SIG-M5 (cell line): ENCODE measurements around the gene SETBP1.

Experiments used
- DNase-seq: peaks from one replicate; lab custom pipeline; 2025; lab: John Stamatoyannopoulos, UW

SETBP1 gene

GRCh38 chr18:44816050-44816449 is 135.4 kb downstream of the SETBP1 start:
- no peak for DNase-seq

- no peak for DNase-seq
Observed at GRCh38 chr18:44816477-44816876, 135.8 kb downstream of the SETBP1 start.

DNA sequence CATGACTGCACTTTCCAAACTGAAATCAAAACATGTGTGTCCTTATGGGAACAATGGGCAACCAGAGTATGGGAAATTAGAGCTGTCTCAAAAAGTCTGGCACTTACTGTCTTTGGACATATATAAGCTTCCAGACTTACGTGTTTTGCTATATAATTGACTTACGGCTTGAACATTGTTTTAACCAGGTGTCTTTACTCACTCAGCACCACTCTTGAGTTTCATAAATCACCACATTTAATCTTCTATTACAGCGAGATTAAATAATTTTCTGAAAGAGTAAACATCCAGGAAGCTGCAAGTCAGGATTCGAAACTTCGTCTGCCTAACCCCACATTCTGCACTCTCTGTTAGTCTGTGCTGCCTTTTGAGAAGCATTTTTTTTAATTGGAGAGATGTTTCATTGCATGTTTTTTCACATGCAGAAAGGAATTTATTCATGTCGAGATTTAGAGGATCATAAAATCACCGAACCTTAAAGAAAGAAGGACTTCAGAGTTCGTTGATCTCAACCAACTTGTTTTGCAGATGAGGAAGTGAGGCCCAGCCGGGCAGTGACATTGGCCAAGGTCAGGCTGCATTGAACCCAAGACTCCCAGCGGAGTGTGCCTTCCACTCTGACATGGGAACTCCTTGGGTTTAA is 137.3 kb downstream of the SETBP1 start:
- no peak for DNase-seq

- no peak for DNase-seq
Observed at GRCh38 chr18:44818668-44819403, 138.1 kb downstream of the SETBP1 start.

GRCh38 chr18:44819944-44820510 is 139.3 kb downstream of the SETBP1 start:
- no peak for DNase-seq

- DNase-seq: no peak
Observed at GRCh38 chr18:44821924-44822323, 141.2 kb downstream of the SETBP1 start.

DNA sequence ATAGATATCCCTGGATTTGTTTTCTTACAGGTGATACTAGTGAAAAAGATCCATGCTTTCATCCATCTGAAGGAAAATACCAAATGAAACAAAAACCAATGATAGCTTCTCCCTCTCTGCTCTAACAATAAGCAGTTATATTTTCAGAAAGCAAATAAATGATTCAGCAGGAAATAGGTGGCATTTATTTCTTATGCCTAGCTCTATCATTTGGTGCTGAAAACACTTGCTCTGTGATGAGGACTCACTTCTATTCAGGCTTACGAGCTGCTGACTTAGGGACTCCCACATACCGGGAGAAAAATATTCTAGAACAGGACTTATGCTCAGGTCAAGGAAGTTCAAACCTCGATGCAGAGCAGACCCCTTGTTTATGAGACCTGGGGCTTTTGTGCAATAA is 142.6 kb downstream of the SETBP1 start:
- DNase-seq: no peak

- DNase-seq: no peak
Observed at GRCh38 chr18:44823782-44824181, 143.1 kb downstream of the SETBP1 start.

DNA sequence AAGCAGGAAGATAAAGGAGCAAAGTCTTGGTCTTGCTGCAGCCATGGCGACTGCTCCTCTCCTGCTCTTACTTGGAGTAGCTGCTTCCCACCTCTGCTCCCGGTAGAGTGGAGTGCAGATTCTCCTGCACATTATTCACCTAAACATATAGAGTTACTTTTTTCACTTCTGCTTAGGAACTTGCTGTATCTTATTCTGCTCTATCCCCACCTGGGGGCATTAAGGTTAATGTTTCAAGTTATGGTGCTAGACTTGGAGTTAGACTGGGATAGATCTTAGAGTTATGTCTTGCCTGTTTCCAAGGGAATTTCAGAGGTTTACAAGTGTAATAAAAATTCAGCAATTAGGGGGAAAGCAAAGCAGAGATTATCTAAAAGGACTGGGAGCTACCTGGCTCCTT is 144.2 kb downstream of the SETBP1 start:
- DNase-seq: no peak

DNA sequence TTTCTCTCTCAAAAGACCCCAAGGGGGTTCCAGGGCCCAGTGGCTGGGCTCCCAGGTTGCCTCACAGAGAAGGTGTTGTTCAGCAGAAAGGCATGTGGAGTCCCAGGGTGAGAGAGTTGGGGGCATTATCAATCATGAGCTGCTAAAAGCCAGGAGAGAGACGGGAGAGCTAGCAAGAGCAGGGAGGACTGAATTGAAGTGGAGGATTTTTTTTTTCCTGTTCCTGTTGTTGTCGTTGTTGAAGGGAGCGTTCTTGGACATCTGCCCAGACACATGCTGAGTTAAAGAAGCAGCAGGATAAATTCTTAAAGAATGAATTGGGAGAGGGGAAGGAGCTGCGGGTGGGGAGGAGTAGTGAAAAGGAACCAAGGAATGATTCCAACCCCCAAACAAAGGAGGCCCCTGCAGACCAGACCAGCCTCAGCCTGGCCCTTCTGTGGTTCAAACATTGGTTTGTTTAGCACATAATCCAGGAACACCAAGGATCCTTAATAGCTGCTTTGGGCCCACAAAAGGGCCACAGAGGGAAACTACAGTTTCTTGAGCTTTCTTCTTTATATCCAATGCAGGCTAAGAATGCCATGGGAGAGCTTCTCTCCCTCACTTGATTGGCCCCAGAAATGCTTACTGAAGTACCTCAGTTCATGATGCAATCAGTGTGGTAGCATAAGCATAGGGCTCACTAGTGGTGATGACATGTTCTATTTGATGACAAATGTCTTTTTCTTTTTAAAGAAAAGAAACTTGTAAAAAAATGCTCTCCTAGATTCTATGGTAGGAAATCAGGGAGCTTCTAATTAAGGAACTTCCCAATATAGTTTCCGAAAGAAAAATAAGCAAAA is 146.0 kb downstream of the SETBP1 start:
- no peak for DNase-seq

- no peak for DNase-seq
Observed at GRCh38 chr18:44828080-44828479, 147.4 kb downstream of the SETBP1 start.

DNA sequence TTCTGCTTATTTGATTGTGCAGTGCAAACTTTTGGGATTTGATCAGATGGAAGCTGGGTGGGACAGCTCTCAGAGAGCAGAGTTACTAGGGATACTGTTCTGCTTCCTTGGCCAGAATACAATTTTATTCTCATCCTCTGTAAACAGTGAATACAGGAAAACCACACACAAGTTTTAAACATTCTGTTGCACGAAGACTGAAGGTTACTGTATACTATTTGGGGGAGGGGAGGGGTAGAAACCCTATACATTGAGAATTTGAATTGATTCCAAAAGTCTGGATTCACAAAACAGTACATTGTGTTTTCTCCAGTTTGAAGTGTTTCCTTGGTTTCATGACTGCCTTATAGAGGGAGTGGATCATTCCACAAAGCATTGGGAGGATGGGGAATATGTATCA is 149.9 kb downstream of the SETBP1 start:
- no peak for DNase-seq

- no peak for DNase-seq
Observed at GRCh38 chr18:44833786-44834185, 153.1 kb downstream of the SETBP1 start.

GRCh38 chr18:44834867-44835469 is 154.3 kb downstream of the SETBP1 start:
- no peak for DNase-seq

GRCh38 chr18:44835703-44836102 is 155.0 kb downstream of the SETBP1 start:
- DNase-seq: no peak

GRCh38 chr18:44836263-44836662 is 155.6 kb downstream of the SETBP1 start:
- DNase-seq: no peak

GRCh38 chr18:44837482-44838180 is 156.9 kb downstream of the SETBP1 start:
- no peak for DNase-seq

GRCh38 chr18:44838971-44839666 is 158.4 kb downstream of the SETBP1 start:
- peak; percentile 65 for DNase-seq

- no peak for DNase-seq
Observed at GRCh38 chr18:44840058-44840790, 159.5 kb downstream of the SETBP1 start.

- no peak for DNase-seq
Observed at GRCh38 chr18:44841221-44841620, 160.5 kb downstream of the SETBP1 start.
